DOHH2 (cell line): ENCODE data around the gene MCU.
"Not testable (repeated sequence)": the region's sequence is repeated elsewhere in the genome, so short reads cannot be mapped to it uniquely, and the experiment has no call there.

Source experiments
- H3F3A ChIP-seq: fragments of 200-600 bp; sonication (generic), shearing (Covaris generic); 2 replicates; pipeline ENCODE4 v1.6.0; 2016; ENCODE audit warnings: antibody characterized with exemption, mild to moderate bottlenecking; ENCODE audit not compliant: control insufficient read depth, insufficient read depth
- H3K27ac ChIP-seq: fragments of 200-600 bp; sonication (generic); 2 replicates; pipeline ENCODE4 v1.5.1; 2014; ENCODE audit warnings: low read depth, mild to moderate bottlenecking, low read length, moderate library complexity
- H3K27me3 ChIP-seq: fragments of 200-600 bp; sonication (generic); 2 replicates; pipeline ENCODE4 v1.6.1; 2014; ENCODE audit warnings: mild to moderate bottlenecking, low read length, mixed read lengths; ENCODE audit not compliant: control insufficient read depth
- H3K36me3 ChIP-seq: fragments of 200-600 bp; sonication (generic); 2 replicates; pipeline ENCODE4 v1.6.1; 2014; ENCODE audit warnings: mild to moderate bottlenecking, low read length, moderate library complexity, mixed read lengths; ENCODE audit not compliant: control insufficient read depth
- H3K4me1 ChIP-seq: fragments of 200-600 bp; sonication (generic); 2 replicates; pipeline ENCODE4 v1.6.1; 2014; ENCODE audit warnings: mild to moderate bottlenecking, low read length, mixed read lengths; ENCODE audit not compliant: control insufficient read depth
- H3K4me2 ChIP-seq: fragments of 200-600 bp; sonication (generic); 2 replicates; pipeline ENCODE4 v1.6.0; 2014; ENCODE audit warnings: mild to moderate bottlenecking, low read length, moderate library complexity
- H3K4me3 ChIP-seq: fragments of 200-600 bp; sonication (generic); 2 replicates; pipeline ENCODE4 v1.5.1; 2014; ENCODE audit warnings: mild to moderate bottlenecking, low read length, mixed read lengths
- H3K79me2 ChIP-seq: fragments of 200-600 bp; sonication (generic); 2 replicates; pipeline ENCODE4 v1.6.1; 2014; ENCODE audit warnings: mild to moderate bottlenecking, low read length, mixed read lengths; ENCODE audit not compliant: control insufficient read depth
- H3K9me2 ChIP-seq: fragments of 200-600 bp; sonication (generic); replicated peaks from 2 replicates; pipeline ENCODE4 v1.6.1; 2014; ENCODE audit warnings: mild to moderate bottlenecking, low read length, mixed read lengths; ENCODE audit not compliant: control insufficient read depth
- H3K9me3 ChIP-seq: fragments of 200-600 bp; sonication (generic); 2 replicates; pipeline ENCODE4 v1.6.1; 2014; ENCODE audit warnings: antibody characterized with exemption, low read length, mixed read lengths; ENCODE audit not compliant: control insufficient read depth, insufficient read depth
- H4K20me1 ChIP-seq: fragments of 200-600 bp; sonication (generic); 2 replicates; pipeline ENCODE4 v1.6.0; 2014; ENCODE audit warnings: low read depth, mild to moderate bottlenecking, antibody characterized with exemption, low read length, moderate library complexity; ENCODE audit not compliant: control insufficient read depth, insufficient read depth
- EZH2phosphoT487 ChIP-seq: fragments of 200-600 bp; sonication (generic); IDR thresholded peaks from 2 replicates; pipeline ENCODE4 v1.6.1; 2017; ENCODE audit warnings: borderline replicate concordance, mild to moderate bottlenecking, antibody characterized with exemption, low read length, moderate library complexity, mixed read lengths
- TF ChIP-seq, protein P1 (sequence below): fragments of 200-600 bp; sonication (generic); IDR thresholded peaks from one replicate; pipeline ENCODE4 v1.5.1; 2014; ENCODE audit warnings: antibody characterized with exemption, mild to moderate bottlenecking, low read depth, low read length; ENCODE audit not compliant: poor library complexity, severe bottlenecking

MCU gene

DNA sequence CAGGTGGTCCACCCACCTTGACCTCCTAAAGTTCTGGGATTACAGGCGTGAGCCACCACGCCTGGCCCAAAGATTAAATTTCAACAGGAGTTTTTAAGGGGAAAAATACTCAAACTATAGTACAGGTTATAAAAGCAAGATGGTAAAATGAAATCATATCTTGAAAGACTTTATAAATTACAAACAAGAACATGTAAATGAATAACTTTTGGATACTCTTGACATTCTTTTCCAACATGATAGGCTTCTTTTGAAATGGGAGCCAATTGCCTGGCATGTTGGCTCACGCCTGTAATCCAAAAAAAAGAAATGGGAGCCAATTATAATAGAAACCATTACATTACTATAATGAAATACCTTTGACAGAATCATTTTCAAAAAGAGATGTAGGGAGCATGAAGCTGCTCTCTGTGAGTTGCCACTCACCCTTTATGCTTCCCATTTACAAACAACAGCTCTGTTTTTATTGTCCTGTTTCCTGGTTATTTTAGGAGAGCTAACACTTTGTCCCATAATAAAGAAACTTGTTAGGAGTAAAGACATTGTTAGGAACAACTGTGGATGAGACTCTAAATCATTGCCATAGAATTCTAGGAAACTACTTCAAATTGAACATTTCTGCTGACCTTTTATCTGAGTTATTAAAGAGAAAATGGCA is 24.6 kb upstream of the MCU start:
- Histone ChIP-seq H3K9me2 (no peaks in the 10 kb centered on the region), H3K27me3 (peaks cover 10% of the 10 kb centered on the region), H3F3A (no peaks in the 10 kb centered on the region), H3K4me1 (no peaks in the 10 kb centered on the region), H3K4me3 (no peak overlapping the region), H4K20me1 (no peaks in the 10 kb centered on the region), H3K36me3 (no peaks in the 10 kb centered on the region), H3K4me2 (no peak overlapping the region), H3K9me3 (no peaks in the 10 kb centered on the region), H3K79me2 (no peaks in the 10 kb centered on the region), H3K27ac (no peak overlapping the region)
- no peak for TF ChIP-seq EZH2phosphoT487
- TF ChIP-seq, protein P1, sequence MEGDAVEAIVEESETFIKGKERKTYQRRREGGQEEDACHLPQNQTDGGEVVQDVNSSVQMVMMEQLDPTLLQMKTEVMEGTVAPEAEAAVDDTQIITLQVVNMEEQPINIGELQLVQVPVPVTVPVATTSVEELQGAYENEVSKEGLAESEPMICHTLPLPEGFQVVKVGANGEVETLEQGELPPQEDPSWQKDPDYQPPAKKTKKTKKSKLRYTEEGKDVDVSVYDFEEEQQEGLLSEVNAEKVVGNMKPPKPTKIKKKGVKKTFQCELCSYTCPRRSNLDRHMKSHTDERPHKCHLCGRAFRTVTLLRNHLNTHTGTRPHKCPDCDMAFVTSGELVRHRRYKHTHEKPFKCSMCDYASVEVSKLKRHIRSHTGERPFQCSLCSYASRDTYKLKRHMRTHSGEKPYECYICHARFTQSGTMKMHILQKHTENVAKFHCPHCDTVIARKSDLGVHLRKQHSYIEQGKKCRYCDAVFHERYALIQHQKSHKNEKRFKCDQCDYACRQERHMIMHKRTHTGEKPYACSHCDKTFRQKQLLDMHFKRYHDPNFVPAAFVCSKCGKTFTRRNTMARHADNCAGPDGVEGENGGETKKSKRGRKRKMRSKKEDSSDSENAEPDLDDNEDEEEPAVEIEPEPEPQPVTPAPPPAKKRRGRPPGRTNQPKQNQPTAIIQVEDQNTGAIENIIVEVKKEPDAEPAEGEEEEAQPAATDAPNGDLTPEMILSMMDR, result no peak

DNA sequence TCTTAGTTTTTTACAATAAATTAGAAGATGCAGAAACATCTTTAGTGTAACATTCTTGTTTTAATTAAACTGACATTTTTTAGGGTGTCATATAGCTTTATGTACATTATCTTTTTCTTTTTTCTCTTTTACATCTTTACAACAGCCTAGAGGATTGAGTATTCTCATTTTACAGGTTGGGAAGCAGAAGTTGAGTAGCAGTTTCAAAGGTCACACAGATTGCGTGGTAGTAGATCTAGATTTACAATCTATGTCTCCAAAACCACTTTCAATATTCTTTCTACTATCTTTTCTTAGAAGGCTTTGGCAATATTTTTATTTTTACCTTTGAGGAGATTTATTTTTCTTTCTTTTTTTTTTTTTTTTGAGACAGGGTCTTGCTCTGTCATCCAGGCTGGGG is 18.7 kb upstream of the MCU start:
- H3K27me3 ChIP-seq, result peaks cover 12% of the 10 kb centered on the region
- H3K4me2 ChIP-seq, result no peak overlapping the region
- H3K36me3 ChIP-seq, result no peaks in the 10 kb centered on the region
- no peak overlapping the region for H3K4me3 ChIP-seq
- no peaks in the 10 kb centered on the region for H3K4me1 ChIP-seq
- no peaks in the 10 kb centered on the region for H3K9me3 ChIP-seq
- no peaks in the 10 kb centered on the region for H3K9me2 ChIP-seq
- H3F3A ChIP-seq, result no peaks in the 10 kb centered on the region
- no peaks in the 10 kb centered on the region for H4K20me1 ChIP-seq
- TF ChIP-seq, protein P1, result no peak
- no peak for TF ChIP-seq EZH2phosphoT487
- no peaks in the 10 kb centered on the region for H3K79me2 ChIP-seq
- H3K27ac ChIP-seq, result no peak overlapping the region

DNA sequence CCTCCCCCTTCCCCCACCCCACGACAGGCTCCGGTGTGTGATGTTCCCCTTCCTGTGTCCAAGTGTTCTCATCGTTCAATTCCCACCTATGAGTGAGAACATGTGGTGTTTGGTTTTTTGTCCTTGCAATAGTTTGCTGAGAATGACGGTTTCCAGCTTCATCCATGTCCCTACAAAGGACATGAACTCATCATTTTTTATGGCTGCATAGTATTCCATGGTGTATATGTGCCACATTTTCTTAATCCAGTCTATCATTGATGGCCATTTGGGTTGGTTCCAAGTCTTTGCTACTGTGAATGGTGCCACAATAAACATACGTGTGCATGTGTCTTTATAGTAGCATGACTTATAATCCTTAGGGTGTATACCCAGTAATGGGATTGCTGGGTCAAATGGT is 17.8 kb upstream of the MCU start:
- H3K79me2 ChIP-seq, H3K9me3 ChIP-seq, H3K4me3 ChIP-seq, H3K4me1 ChIP-seq, H4K20me1 ChIP-seq, H3K27ac ChIP-seq, H3F3A ChIP-seq, H3K4me2 ChIP-seq, H3K36me3 ChIP-seq, H3K9me2 ChIP-seq: not testable (repeated sequence)
- H3K27me3 ChIP-seq, result peaks cover 12% of the 10 kb centered on the region

DNA sequence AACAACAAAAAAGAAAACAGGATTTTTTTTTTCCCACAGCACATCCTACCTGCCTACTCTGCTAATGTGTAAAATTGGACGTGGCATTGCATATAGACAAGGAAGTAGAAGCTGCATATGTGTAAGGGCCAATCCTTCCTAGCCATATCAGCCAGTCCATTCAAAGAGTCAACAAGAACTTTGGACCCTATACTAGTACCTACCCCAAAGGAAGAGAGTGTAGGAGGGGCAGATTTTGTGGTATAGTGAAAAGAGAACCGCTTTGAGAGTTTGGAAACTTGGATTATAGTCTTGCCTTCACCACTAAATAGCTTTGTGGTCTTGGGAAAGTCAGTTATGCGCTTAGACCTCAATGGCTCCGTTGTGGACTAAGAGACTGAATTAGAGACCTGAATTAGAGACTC is 12.1 kb upstream of the MCU start:
- Histone ChIP-seq H3F3A (no peaks in the 10 kb centered on the region), H3K4me2 (no peak overlapping the region)
- no peak for TF ChIP-seq EZH2phosphoT487
- TF ChIP-seq, protein P1, result no peak

More for the DNA sequence above, 12.1 kb upstream of the MCU start:
- no peaks in the 10 kb centered on the region for H3K36me3 ChIP-seq
- no peaks in the 10 kb centered on the region for H3K9me2 ChIP-seq
- H3K79me2 ChIP-seq, result no peaks in the 10 kb centered on the region
- no peak overlapping the region for H3K27ac ChIP-seq
- no peaks in the 10 kb centered on the region for H3K4me1 ChIP-seq
- H3K9me3 ChIP-seq, result no peaks in the 10 kb centered on the region
- H4K20me1 ChIP-seq, result no peaks in the 10 kb centered on the region
- H3K27me3 ChIP-seq, result no peaks in the 10 kb centered on the region
- H3K4me3 ChIP-seq, result no peak overlapping the region
